ENCODE results near the gene HID1.
"Not testable (repeated sequence)": the region's sequence is repeated elsewhere in the genome, so short reads cannot be mapped to it uniquely, and the experiment has no call there.

HID1 gene, protein sequence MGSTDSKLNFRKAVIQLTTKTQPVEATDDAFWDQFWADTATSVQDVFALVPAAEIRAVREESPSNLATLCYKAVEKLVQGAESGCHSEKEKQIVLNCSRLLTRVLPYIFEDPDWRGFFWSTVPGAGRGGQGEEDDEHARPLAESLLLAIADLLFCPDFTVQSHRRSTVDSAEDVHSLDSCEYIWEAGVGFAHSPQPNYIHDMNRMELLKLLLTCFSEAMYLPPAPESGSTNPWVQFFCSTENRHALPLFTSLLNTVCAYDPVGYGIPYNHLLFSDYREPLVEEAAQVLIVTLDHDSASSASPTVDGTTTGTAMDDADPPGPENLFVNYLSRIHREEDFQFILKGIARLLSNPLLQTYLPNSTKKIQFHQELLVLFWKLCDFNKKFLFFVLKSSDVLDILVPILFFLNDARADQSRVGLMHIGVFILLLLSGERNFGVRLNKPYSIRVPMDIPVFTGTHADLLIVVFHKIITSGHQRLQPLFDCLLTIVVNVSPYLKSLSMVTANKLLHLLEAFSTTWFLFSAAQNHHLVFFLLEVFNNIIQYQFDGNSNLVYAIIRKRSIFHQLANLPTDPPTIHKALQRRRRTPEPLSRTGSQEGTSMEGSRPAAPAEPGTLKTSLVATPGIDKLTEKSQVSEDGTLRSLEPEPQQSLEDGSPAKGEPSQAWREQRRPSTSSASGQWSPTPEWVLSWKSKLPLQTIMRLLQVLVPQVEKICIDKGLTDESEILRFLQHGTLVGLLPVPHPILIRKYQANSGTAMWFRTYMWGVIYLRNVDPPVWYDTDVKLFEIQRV

DNA sequence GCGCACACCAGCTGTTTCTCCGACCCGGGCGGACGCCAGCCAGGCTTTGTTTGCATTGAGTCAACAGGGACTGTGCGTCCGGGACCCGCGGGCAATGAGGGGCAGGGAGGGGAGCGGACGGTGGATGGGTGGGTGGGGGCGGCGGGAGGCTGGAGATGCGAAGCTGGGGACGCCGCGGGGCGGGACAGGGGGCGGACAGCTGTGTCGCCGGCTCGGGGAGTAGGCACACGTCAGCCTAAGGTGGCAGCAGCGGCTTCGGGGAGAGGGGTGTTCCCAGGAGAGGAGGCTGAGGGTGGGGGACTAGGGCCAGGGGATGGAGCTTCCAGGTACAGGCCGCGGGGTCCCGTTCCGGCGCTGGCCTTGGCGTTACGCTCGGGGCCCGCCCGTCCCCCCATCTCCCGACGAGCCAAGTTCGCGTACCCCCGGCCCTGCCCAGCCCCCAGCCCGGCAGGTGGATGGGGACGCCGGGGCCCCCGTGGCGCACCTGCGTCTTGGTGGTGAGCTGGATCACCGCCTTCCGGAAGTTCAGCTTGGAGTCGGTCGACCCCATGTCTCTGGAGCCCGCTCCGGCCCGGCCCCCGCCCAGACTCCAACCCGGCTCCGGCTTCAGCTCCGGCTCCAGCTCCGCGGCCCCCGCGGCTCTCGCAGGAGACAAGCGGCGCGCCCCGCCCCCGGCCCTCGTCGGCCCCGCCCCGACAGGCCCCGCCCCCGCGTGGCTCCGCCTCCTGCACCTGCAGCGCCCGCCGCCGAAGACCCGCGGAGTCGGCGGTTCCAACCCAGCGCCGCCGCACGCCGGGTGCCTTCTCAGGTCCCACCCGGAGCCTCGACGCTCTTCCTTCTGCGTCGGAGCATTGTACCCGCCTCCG is at the start of gene HID1:
Gene HID1, minus strand, starts transcription at position 653 of the 866 bp plus-strand sequence. Its CDS starts 103 bp downstream, at position 550.
- peak; percentile 62 for DNase-seq

DNA sequence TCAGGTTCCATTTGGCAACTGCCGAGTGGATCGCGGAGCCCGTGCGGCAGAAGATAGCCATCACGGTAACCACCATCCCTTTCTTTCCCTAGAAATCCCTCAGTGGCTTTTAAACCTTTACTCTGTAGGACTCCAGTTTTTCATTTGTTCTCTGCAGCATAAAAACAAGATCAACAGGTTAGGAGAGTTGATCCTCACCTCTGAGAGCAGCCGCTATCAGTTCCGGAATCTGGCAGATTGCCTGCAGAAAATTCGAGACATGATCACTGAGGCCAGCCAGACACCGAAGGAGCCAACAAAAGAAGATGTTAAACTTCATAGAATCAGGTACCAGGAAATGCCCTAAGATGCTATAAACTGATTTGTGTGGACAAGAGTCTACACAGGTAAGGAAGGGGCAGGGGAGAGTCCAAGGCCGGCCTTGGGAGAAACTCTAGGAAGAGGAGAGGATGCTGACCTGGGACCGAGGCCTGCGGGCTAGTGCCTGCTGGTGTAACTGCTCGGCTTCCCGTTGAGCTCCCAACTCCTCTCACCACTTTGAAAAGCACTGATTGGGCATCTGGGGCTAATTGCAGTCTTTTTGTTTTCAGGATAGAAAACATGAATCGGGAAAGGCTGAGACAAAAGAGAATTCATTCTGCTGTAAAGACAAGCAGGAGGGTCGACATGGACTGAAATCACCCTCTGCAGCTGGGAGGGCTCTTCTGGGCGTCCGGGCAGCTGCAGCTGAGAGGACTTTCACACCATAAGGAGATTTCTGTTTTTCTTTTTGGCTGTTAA is 48.0 kb upstream of the HID1 start:
- DNase-seq, result no peak

DNA sequence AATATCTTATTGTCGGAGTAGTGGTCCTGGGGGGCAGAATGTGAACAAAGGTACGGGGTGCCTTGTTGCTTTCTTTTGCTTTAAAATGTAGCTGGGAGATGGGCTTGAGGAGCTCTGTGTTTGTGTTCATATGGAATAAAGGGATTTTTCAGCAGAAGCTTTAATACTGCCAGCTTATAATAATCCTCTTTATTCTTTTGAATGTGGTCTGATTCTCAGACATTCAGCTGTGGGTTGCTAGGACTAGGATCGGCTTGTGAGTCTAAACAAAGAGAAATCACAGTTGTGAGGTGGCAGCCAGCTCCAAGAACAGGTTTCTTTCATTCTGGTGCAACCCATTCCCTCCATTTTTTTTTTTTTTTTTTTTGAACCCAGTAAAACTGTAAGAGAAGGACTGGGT is 47.2 kb upstream of the HID1 start:
- no peak for DNase-seq

DNA sequence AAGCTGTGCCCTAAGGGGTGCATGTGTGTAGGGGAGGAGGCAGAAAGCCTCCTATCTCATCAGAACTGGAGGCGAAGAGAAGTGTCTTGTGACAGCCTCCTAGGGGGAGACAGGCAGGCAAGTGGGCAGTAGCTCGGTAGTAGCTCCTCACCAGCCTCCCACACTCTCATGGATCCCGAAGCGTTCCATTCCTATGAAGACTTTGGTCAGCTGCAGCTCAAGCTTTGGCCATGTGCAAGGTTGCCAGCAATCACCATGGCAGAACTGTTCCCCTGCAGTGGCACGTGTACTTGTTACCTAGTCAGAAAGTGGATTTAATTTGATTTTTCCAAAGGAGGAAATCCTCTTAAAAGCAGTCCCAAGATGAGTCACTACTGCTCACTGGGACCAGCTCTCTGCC is 46.6 kb upstream of the HID1 start:
- no peak for DNase-seq

DNA sequence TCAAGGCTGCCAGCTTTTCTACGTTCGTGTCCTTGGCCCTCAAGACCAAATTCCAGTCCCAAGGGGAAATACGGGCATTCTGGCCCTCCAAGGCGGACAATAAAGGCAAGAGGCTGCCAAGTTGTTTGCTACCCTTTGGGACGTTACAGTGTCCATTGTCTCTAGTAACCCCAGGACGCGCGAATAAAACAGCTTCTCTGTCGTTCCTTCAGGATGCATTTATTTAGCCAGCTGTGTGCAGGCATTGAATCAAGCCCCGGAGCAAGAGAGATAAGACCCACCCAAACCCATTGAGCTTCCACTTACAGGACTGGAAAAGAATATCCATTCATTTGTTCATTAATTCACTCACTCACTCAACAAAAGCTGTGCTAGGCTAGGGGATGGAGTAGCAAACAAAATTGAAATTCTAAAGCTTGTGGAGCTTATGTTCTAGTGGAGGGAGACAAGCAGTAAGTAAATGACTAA is 40.6 kb upstream of the HID1 start:
- no peak for DNase-seq

DNA sequence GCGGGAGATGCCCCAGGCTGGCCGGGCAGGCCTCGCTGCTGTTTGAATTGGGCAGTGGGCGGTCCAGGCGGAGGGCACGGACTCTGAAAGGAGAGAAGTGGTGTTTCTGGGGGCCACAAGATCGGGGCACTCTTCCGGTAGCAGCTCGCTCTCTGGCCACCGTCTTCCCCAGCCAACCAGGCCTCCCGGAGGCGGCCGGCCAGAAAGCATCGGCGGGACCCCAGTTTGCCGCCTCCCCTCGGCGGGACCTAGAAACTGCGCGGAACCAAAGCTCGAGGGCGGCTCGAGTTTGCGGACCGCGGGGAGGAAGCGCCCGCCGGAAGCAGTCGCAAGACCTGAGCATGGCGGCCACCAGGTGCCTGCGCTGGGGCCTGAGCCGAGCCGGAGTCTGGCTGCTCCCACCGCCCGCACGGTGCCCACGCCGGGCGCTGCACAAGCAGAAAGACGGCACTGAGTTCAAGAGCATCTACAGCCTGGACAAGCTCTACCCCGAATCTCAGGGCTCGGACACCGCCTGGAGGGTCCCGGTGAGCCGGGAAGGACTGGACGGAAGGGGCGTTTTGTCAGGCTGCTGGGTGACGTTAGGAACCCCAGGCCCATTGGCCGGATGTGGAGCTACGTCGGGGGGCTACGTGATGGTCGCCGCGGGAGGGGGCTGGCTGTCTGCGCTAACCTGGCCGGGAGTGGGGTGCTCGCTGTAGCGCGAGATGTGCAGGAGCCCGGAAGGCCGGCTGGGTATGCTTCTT is 40.0 kb upstream of the HID1 start, which contains the start of gene MRPL58:
Gene MRPL58, plus strand, starts transcription at position 325 of the 746 bp plus-strand sequence. Its CDS starts 17 bp downstream, at position 342.
- DNase-seq, result peak; percentile 84

DNA sequence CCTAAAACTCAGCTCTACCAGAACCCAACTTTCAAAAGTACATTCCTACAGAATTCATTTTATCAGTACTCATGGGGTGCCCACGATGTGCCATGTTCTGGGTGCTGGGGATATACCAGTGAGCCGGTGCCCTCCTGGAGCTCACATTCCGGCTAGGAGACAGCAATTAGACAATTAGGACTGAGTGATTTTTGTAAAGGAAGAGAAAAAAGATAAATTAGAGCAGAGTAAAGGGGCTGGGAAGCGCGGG is 39.5 kb upstream of the HID1 start:
- no peak for DNase-seq

DNA sequence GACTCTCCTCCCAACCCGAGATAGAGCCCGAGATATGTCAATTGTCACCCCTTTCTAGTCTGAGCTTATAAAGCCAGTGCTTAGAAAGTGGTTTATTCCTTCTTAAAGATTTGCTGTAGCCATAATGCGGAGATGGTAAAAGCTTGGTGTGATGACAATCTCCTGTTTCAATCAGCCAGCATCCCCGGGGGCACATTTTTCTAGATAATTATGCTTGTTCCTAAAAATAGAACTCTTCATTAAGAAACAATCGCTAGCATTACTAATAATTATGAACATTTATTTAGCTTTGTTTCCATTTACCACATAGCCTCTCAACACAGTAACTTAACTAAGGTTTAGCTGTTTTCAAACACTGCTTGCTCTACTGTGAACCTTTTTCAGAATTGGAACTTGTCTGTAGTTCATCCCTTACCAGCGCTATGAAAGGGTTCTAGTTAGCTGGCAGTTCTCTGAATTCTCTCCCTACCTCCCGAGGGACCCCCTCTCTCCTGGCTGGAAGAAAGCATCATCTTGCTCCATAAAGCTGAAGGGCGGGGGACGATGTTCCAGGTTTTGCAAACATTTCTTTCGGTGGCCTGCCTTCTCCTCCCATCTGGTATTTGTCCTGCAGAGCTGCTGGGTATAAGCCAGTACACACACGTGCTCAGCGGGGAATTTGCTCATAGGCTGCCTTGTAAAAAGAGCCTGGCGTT is 39.0 kb upstream of the HID1 start:
- DNase-seq, result peak; percentile 34

DNA sequence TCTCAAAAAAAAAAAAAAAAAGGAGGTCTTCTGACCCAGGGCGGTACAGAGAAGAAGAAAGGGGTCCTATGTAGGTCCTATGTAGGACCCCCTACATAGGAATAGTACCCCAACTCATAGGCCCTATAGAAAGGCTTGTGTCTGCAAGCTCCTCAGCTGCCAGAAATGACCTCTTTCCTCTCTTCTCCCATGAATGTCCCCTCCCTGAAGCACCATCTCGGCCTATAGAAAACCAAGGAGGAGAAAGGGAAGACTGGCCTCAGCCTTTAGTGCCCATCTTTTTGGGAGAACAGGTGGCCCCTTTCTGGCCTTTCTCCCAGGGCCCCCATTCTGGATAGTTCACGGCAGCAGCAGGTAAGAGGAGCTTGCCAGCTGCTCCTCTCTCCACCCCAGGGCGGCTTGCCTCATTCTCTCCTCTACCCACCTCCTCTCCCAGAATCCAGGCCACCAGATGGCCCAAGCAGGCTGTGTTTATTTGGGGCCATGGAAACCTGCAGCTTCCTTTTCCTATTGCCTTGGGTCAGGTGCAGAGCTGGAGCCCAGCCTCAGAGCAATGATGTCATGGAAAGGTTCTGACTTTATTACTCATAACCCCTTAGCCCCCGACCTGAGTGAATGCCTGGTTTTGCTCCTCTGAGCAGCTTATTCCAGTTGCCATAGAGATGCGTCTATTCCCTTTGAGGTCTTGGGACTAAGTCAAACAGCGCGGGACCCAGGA is 38.3 kb upstream of the HID1 start:
- DNase-seq, result peak; percentile 63

DNA sequence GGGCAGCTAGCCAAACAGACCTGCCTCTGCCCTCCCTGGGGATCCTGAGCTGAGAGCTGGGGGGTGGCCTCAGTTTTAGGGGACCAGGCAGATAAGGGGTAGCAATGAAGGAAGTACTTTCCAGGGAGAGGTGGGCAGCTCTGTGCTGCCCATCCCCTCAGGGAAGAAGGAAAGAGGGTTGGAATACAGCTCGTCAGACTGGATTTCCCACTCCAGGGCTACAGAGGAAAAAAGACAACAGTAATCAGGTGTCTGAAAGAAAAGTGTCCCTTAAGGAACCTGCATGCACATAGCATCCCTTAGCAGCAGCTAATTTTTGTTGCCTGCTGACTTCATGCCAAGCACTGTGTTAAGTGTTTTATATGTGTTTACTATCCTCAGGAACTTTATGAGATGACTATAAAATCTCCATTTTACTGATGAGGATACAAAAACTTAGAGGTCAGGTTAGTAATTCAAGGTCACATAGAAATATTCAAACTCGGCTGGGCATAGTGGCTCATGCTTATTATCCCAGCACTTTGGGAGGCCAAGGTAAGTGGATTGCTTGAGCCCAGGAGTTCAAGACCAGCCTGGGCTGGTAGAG is 36.7 kb upstream of the HID1 start:
- DNase-seq, result peak; percentile 13

DNA sequence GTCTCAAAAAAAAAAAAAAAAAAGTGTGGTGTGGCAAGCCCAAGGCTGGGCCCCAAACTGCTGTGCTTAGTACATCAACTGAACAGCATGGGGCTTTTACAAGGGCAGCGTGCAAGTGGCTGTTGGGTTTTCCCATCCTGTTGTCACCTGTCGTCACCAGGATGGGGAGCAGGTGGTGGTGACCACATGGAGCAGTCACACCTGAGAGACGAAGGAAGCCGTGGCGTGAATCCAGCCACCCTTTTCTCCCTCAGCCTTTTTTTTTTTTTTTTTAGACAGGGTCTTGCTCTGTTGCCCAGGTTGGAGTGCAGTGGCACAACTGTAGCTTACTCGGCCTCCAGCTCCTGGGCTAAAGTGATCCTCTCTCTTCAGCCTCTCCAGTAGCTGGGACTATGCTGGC is 35.8 kb upstream of the HID1 start:
- no peak for DNase-seq

DNA sequence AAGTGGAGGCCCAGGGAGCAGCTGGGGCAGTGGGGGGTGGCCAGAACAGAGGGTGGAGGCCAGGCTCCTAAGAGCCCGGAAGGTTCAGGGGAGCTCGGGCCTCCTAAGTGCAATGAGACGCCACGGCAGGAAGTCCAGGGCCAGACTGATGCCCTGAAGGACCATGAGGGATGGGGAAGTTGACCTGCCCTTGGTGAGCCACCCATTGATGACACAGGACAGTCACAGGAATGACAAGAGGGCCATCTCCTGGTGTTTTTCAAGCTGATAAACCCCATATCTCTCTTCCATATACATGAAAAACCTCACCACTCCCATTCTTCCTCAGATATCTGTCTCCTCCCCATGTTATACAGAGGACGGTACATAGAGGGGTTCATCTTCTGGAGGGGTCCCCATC is 34.1 kb upstream of the HID1 start:
- no peak for DNase-seq

DNA sequence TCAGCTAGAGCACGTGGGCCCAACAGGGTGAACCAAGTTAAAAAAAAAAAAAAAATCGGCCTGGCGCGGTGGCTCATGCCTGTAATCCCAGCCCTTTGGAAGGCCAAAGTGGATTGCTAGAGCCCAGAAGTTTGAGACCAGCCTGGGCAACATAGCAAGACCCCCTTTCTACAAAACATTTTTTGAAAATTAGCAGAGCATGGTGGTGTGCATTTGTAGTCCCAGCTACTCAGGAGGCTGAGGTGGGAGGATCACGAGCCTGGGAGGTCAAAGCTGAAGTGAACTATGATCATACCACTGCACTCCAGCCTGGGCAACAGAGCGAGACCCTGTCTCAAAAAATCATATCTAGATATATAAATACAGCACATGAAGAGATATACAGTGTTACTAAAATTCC is 33.5 kb upstream of the HID1 start:
- DNase-seq, result not testable (repeated sequence)

DNA sequence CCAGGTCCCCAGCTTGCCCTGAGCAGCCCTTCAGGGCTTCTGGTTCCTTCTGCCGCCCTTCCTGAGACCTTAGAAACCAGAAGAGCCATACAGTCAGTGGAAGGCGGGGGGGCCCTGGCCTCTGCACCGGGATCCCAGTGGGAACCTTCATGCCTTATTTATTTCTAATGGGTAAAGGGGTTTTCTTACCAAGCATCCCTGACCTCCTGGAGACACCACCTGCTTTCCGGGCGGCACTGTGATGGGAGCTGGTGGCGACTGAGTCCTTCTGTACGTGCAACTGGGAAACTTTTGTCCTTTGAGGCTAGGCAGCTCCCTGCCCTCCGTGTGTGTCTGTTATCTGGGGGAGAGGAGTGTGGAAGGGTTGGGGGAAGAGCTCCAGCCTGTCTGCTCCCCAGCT is 32.7 kb upstream of the HID1 start:
- DNase-seq, result no peak

DNA sequence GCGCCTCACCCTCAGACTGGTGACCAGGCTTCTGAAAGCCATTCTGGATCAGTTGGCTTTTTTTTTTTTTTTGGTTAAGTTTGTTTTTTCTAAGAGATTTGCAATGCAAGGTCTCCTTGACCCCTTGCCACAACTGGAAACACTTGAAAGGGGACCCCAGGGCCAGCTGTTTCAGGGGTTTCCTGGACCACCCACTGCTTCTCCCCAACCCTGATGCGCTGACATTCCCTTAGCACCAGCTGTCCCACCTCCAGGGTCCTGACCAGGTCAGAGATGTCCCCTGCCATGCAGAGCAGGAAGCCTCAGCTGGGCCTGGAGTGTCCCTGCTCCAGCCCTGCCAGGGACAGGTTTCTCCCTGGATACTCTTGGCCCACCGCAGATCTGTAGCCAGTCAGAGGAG is 31.8 kb upstream of the HID1 start:
- DNase-seq, result no peak

DNA sequence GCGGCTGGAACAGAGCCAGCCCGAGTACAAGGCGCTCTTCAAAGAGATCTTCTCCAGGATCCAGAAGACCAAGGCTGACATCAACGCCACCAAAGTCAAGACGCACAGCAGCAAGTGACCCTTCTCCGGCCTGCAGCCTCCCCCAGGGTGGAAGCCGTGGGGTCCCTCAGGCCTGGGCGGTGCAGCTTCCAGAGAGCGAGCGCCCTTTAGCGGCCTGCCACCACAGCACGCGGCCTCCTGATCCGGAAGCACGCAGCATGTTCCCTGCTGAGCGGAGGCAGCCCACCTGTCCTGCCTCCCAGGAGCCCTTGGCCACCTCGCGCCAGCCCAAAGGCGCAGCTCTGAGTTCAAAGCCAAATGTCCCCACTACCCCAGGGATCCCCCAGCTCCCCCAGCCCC is 31.4 kb upstream of the HID1 start:
- DNase-seq, result no peak

DNA sequence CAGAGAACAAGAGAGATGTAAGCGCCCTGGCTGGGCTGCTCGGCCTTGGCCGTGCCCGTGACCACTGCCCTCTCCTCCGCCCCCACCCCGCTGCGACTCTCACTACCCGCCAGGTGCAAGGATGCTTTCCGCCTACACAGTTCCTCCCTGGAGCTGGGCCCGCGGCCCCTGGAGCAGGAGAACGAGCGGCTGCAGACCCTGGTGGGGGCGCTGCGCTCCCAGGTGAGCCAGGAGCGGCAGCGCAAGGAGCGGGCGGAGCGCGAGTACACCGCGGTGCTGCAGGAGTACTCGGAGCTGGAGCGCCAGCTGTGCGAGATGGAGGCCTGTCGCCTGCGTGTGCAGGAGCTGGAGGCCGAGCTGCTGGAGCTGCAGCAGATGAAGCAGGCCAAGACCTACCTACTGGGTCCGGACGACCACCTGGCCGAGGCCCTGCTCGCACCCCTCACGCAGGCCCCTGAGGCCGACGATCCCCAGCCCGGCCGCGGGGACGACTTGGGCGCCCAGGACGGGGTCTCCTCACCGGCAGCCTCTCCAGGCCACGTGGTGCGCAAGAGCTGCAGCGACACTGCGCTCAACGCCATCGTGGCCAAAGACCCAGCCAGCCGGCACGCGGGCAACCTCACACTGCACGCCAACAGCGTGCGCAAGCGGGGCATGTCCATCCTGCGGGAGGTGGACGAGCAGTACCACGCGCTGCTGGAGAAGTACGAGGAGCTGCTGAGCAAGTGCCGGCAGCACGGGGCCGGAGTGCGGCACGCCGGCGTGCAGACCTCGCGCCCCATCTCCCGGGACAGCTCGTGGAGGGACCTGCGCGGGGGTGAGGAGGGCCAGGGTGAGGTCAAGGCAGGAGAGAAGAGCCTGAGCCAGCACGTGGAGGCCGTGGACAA is 30.8 kb upstream of the HID1 start:
- DNase-seq, result no peak

DNA sequence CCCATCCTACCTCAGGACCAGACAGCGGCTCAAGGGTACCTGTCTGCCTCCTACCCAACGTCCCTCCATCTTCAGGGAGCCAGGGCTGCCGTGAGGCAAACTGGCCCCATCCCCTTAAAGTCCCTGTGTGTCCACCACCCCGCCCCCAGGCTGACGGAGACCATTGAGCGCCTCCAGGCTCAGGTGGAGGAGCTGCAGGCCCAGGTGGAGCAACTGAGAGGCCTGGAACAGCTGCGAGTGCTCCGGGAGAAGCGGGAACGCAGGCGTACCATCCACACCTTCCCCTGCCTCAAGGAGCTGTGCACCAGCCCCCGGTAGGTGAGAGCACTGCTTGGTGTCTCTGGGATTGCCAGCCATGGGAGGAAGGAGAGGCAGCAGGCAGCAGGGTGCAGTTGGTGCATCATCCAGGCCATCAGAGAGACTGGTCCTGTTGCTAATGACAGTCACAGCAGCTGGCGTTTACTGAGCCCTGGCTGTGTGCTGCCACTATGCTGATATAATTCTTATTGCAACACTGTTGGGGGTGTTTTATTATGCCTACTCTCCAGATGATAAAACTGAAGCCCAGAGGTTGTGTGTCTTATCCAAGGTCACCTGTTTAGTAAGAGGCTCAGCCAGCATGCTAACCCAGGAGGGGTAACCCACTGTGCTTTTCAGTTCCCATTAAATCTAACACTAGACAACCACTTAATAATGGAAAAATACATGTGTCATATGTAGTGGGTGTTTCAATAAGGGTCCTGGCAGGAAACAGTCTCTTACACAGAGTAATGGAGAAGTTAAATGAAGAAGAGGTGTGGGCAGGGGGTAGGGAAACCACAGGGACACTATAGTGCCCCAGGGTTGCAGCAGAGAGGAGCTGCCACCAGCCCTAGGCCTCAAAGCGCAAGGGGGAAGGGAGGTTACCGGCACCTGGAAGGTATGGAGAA is 29.6 kb upstream of the HID1 start:
- no peak for DNase-seq

Data from NCI-H510A treated with DMSO at 0.1 percent for 48 hours (cell line).